ENCODE results near the gene SAMD4B.

SAMD4B gene

GRCh38 chr19:39318071-39318470 lies 24.1 kb upstream of the SAMD4B start:
- no peak for TF ChIP-seq CTCF (IDR thresholded peaks at IDR 0.05; ENCODE audit: low read length)
- TF ChIP-seq EZH2phosphoT487 (IDR thresholded peaks at IDR 0.05; ENCODE audit: low read length), result no peak
- no peak for TF ChIP-seq EZH2 (optimal IDR thresholded peaks at IDR 0.05; ENCODE audit: low read depth, low read length)
- H3K9me3 ChIP-seq (replicated peaks; ENCODE audit: insufficient read depth, low read length), result no peaks in the 10 kb centered on the region
- H3K27ac ChIP-seq (ENCODE audit: low read length), result no peak overlapping the region
- no peaks in the 10 kb centered on the region for H3F3A ChIP-seq (ENCODE audit: insufficient read depth, low read length)
- no peaks in the 10 kb centered on the region for H3K79me2 ChIP-seq (ENCODE audit: low read length)
- H3K4me2 ChIP-seq (ENCODE audit: low read depth, low read length), result no peak overlapping the region
- H2AFZ ChIP-seq (ENCODE audit: low read length), result no peak overlapping the region
- no peak for DNase-seq
- H3K36me3 ChIP-seq (replicated peaks; ENCODE audit: insufficient read depth, low read length), result no peaks in the 10 kb centered on the region
- H3K9me2 ChIP-seq (replicated peaks; ENCODE audit: insufficient read depth, low read length), result no peaks in the 10 kb centered on the region
- no peaks in the 10 kb centered on the region for H3K4me1 ChIP-seq (ENCODE audit: low read length)
- no peaks in the 10 kb centered on the region for H3K27me3 ChIP-seq (replicated peaks; ENCODE audit: insufficient read depth, low read length)
- H4K20me1 ChIP-seq (ENCODE audit: insufficient read depth, low read length), result no peaks in the 10 kb centered on the region
- H3K4me3 ChIP-seq (ENCODE audit: low read length), result no peak overlapping the region
- H3K9ac ChIP-seq (ENCODE audit: low read length), result no peak overlapping the region

- Histone ChIP-seq H4K20me1 (ENCODE audit: insufficient read depth, low read length) (no peaks in the 10 kb centered on the region), H3F3A (ENCODE audit: insufficient read depth, low read length) (no peaks in the 10 kb centered on the region), H3K4me3 (ENCODE audit: low read length) (no peak overlapping the region), H3K36me3 (replicated peaks; ENCODE audit: insufficient read depth, low read length) (no peaks in the 10 kb centered on the region), H2AFZ (ENCODE audit: low read length) (no peak overlapping the region), H3K4me1 (ENCODE audit: low read length) (no peaks in the 10 kb centered on the region), H3K4me2 (ENCODE audit: low read depth, low read length) (no peak overlapping the region), H3K9me3 (replicated peaks; ENCODE audit: insufficient read depth, low read length) (no peaks in the 10 kb centered on the region), H3K9me2 (replicated peaks; ENCODE audit: insufficient read depth, low read length) (no peaks in the 10 kb centered on the region), H3K79me2 (ENCODE audit: low read length) (no peaks in the 10 kb centered on the region), H3K9ac (ENCODE audit: low read length) (no peak overlapping the region), H3K27me3 (replicated peaks; ENCODE audit: insufficient read depth, low read length) (no peaks in the 10 kb centered on the region), H3K27ac (ENCODE audit: low read length) (no peak overlapping the region)
- no peak for TF ChIP-seq EZH2phosphoT487 (IDR thresholded peaks at IDR 0.05; ENCODE audit: low read length)
- no peak for TF ChIP-seq EZH2 (optimal IDR thresholded peaks at IDR 0.05; ENCODE audit: low read depth, low read length)
- TF ChIP-seq CTCF (IDR thresholded peaks at IDR 0.05; ENCODE audit: low read length), result no peak
- no peak for DNase-seq
Observed at GRCh38 chr19:39318690-39319089, 23.5 kb upstream of the SAMD4B start.

GRCh38 chr19:39319098-39319891 lies 22.9 kb upstream of the SAMD4B start:
- Histone ChIP-seq H2AFZ (ENCODE audit: low read length) (no peak overlapping the region), H3K79me2 (ENCODE audit: low read length) (no peaks in the 10 kb centered on the region), H3K27me3 (replicated peaks; ENCODE audit: insufficient read depth, low read length) (no peaks in the 10 kb centered on the region), H3F3A (ENCODE audit: insufficient read depth, low read length) (0 out of 2 replicates have a peak, but pooled peaks cover 3% of the 10 kb centered on the region), H3K36me3 (replicated peaks; ENCODE audit: insufficient read depth, low read length) (no peaks in the 10 kb centered on the region), H3K4me1 (ENCODE audit: low read length) (no peaks in the 10 kb centered on the region), H3K27ac (ENCODE audit: low read length) (no peak overlapping the region), H4K20me1 (ENCODE audit: insufficient read depth, low read length) (no peaks in the 10 kb centered on the region), H3K4me2 (ENCODE audit: low read depth, low read length) (no peak overlapping the region; the same call in 1 of the 2 replicates), H3K4me3 (ENCODE audit: low read length) (no peak overlapping the region), H3K9me2 (replicated peaks; ENCODE audit: insufficient read depth, low read length) (no peaks in the 10 kb centered on the region), H3K9ac (ENCODE audit: low read length) (no peak overlapping the region), H3K9me3 (replicated peaks; ENCODE audit: insufficient read depth, low read length) (no peaks in the 10 kb centered on the region)
- DNase-seq, result no peak
- TF ChIP-seq EZH2phosphoT487 (IDR thresholded peaks at IDR 0.05; ENCODE audit: low read length) (no peak), CTCF (IDR thresholded peaks at IDR 0.05; ENCODE audit: low read length) (no peak), EZH2 (optimal IDR thresholded peaks at IDR 0.05; ENCODE audit: low read depth, low read length) (no peak)
